A549 treated with AZD9567 at 1 μM for 4 hours (cell line): ENCODE results near the gene LINC01488. TPM values are rescaled to one million over a fixed set of nuclear protein-coding genes. Genes with fewer than 3 reads are reported as not detected.

ENCODE experiments used
- total RNA-seq: library from RNA; stranded (reverse); fragments of 200-300 nt; extraction: Qiagen RNA extraction; gene quantifications from 5 replicates; pipeline ENCODE4 v1.2.3, GENCODE V29; 2022; ENCODE audit not compliant: insufficient read depth

Gene LINC01488
- total RNA-seq: not detected in 5 replicates

GRCh38 chr11:69481393-69481844 is at the start of gene LINC01488:
LINC01488 (plus strand) TSS chr11:69481663.

Other genes with a start within 250 kb of the LINC01488 start
- gene MYEOV, start 187.5 kb upstream of the LINC01488 start, total RNA-seq: 104 to 121 TPM (median 117 TPM) in 5 replicates
- gene CCND1, start 159.5 kb downstream of the LINC01488 start, total RNA-seq: 211 to 246 TPM (median 227 TPM) in 5 replicates
- gene LTO1, start 193.7 kb downstream of the LINC01488 start, total RNA-seq: 33.3 to 39.0 TPM (median 34.9 TPM) in 5 replicates
- 0.03 to 0.07 TPM (median 0.04 TPM) in 4 of 5 replicates, not detected in the other for gene FGF19, start 222.4 kb downstream of the LINC01488 start, total RNA-seq